HFFc6 (cell line): Measurements from ENCODE around the gene TRIP11. TPM values are rescaled to one million over a fixed set of nuclear protein-coding genes. Genes with fewer than 3 reads are reported as not detected.

Experiments
- DNase-seq: peaks from one replicate; pipeline ENCODE4 v3.0.0-alpha.2; 2018
- H3K27ac Mint-ChIP-seq: 2 replicates; pipeline ENCODE4 v1.8.0; 2020; ENCODE audit warnings: mild to moderate bottlenecking, mixed read lengths
- H3K27me3 Mint-ChIP-seq: 2 replicates; pipeline ENCODE4 v1.8.0; 2021; ENCODE audit warnings: mild to moderate bottlenecking, moderate library complexity, mixed read lengths; ENCODE audit not compliant: insufficient read depth
- H3K36me3 Mint-ChIP-seq: 2 replicates; pipeline ENCODE4 v1.8.0; 2021; ENCODE audit warnings: low read depth, mixed read lengths
- H3K4me1 Mint-ChIP-seq: 2 replicates; pipeline ENCODE4 v1.8.0; 2020; ENCODE audit warnings: low read depth, mixed read lengths
- H3K4me3 Mint-ChIP-seq: 2 replicates; pipeline ENCODE4 v1.8.0; 2020; ENCODE audit warnings: mild to moderate bottlenecking, moderate library complexity, mixed read lengths
- H3K9me3 Mint-ChIP-seq: 2 replicates; pipeline ENCODE4 v1.8.0; 2020; ENCODE audit warnings: mild to moderate bottlenecking, mixed read lengths
- total RNA-seq, 6 experiments: library from RNA; stranded (reverse); fragmentation: NEBNext Ultra II Directional; extraction: Animal tissue kit (Norgen Biotek cat#: 25700); gene quantifications; 2 replicates in 1 of 6; 3 replicates in 5 of 6; pipeline ENCODE4 v1.2.3, GENCODE V29; 2021
- TF ChIP-seq, protein P1 (sequence below): fragments of 200-600 bp; sonication (generic); IDR thresholded peaks from 2 replicates; pipeline ENCODE4 v1.5.0; 2021; ENCODE audit warnings: antibody characterized with exemption, mild to moderate bottlenecking

TRIP11 gene
- total RNA-seq, 6 experiments from 2014 or later, result 54.6 to 62.0 (median 58.9) TPM

DNA sequence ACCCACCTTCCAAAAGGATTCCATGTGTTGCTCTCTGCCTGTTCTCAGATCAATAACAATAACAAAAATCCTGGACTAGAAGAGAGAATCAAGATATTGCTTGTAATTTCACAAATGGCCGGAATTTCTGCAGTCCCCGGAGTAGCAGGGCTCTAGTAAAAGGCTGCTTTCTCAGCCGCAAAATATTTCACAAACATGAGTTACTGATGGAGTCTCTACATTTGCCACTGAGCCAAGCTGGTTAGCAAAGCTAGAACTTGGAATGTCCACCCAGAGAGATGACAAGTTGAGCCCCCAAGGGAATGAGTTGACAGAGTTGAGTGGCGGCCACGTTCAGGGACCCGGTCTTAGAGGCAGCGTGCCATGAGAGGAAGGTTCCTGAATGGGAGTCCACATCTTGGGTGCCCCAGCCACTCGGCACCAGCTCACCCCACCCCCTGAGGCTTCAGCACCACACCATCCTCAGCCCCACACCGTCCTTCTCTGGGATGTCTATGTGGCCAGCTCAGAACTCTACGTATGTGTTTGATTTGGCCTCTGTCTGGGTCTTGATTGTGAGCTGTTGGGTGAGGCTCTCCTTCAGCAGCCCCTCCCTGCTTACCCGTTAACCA, 108.3 kb downstream of the TRIP11 start:
- Mint-ChIP-seq H3K27ac (no peak overlapping the region), H3K36me3 (peaks cover 41% of the 10 kb centered on the region), H3K27me3 (no peaks in the 10 kb centered on the region; the same call in 1 of the 2 replicates), H3K4me1 (peaks cover 33% of the 10 kb centered on the region), H3K4me3 (no peak overlapping the region), H3K9me3 (no peaks in the 10 kb centered on the region)
- TF ChIP-seq, protein P1, sequence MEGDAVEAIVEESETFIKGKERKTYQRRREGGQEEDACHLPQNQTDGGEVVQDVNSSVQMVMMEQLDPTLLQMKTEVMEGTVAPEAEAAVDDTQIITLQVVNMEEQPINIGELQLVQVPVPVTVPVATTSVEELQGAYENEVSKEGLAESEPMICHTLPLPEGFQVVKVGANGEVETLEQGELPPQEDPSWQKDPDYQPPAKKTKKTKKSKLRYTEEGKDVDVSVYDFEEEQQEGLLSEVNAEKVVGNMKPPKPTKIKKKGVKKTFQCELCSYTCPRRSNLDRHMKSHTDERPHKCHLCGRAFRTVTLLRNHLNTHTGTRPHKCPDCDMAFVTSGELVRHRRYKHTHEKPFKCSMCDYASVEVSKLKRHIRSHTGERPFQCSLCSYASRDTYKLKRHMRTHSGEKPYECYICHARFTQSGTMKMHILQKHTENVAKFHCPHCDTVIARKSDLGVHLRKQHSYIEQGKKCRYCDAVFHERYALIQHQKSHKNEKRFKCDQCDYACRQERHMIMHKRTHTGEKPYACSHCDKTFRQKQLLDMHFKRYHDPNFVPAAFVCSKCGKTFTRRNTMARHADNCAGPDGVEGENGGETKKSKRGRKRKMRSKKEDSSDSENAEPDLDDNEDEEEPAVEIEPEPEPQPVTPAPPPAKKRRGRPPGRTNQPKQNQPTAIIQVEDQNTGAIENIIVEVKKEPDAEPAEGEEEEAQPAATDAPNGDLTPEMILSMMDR, result no peak
- no peak for DNase-seq

DNA sequence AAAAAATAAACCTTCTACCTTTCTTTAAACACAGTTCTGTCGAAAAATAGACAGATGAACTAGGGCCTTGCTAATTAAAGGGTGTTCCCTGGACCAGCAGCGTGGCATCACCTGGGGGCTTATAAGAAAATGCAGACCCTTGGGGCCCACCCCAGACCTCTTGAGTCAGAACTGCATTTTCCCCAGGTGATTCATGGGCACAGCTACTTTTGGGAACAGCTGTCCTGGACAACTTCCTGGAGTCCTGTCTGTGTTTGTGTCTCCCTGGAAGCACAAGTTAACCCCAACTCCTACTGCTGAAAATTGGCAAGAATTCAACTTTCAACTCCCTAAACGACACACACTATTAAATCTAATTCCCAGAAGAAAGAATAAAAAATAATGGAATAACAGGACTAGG, 110.2 kb downstream of the TRIP11 start:
- Mint-ChIP-seq H3K4me1 (peaks cover 33% of the 10 kb centered on the region), H3K4me3 (no peak overlapping the region), H3K27me3 (no peaks in the 10 kb centered on the region; the same call in 1 of the 2 replicates), H3K9me3 (no peaks in the 10 kb centered on the region), H3K27ac (peak overlapping the region; percentile 22), H3K36me3 (peaks cover 26% of the 10 kb centered on the region)
- no peak for DNase-seq
- TF ChIP-seq, protein P1, result no peak

DNA sequence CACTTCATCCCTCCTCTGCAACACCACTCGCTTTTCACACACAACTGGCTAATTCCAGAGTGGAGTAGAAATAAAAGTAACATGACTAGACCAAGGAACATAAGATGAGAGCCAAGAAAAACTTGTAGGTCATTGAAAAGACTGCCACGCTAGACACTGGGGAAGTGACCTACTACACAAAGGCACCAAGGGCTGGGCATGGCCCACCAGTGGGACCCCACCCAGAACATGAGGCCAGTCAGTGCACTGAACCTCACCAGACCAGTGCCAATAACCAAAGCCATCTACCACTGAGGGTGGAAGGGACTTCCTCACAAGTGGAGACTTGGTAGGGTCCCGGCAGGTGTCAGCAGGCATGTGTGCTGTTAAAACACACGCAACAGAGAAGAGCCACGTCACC, 112.1 kb downstream of the TRIP11 start:
- TF ChIP-seq, protein P1, result no peak
- Mint-ChIP-seq H3K4me1 (peaks cover 33% of the 10 kb centered on the region), H3K9me3 (no peaks in the 10 kb centered on the region), H3K36me3 (peaks cover 25% of the 10 kb centered on the region), H3K27ac (no peak overlapping the region), H3K4me3 (no peak overlapping the region), H3K27me3 (no peaks in the 10 kb centered on the region; the same call in 1 of the 2 replicates)
- no peak for DNase-seq

DNA sequence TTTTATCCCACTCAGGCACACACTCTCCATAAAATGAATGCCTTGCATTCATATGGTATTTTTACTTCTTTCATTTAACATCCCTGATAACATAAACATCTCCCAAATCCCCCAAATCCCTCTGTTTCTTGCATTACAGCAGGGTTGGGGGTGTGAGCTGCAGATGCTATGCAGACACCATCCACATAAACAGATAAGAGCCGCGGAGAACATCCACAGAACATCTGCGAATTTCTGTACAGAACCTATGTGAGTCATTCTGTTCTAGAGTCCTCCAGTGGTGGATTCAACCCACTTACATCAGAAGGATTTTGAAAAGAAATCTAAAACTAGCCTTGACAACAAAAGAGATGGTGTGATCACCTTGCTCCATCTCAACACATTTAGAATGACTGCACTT, 112.7 kb downstream of the TRIP11 start:
- Mint-ChIP-seq H3K9me3 (no peaks in the 10 kb centered on the region), H3K27ac (no peak overlapping the region), H3K4me1 (peaks cover 33% of the 10 kb centered on the region), H3K4me3 (no peak overlapping the region), H3K36me3 (peaks cover 25% of the 10 kb centered on the region), H3K27me3 (no peaks in the 10 kb centered on the region; the same call in 1 of the 2 replicates)
- TF ChIP-seq, protein P1, result no peak
- no peak for DNase-seq

DNA sequence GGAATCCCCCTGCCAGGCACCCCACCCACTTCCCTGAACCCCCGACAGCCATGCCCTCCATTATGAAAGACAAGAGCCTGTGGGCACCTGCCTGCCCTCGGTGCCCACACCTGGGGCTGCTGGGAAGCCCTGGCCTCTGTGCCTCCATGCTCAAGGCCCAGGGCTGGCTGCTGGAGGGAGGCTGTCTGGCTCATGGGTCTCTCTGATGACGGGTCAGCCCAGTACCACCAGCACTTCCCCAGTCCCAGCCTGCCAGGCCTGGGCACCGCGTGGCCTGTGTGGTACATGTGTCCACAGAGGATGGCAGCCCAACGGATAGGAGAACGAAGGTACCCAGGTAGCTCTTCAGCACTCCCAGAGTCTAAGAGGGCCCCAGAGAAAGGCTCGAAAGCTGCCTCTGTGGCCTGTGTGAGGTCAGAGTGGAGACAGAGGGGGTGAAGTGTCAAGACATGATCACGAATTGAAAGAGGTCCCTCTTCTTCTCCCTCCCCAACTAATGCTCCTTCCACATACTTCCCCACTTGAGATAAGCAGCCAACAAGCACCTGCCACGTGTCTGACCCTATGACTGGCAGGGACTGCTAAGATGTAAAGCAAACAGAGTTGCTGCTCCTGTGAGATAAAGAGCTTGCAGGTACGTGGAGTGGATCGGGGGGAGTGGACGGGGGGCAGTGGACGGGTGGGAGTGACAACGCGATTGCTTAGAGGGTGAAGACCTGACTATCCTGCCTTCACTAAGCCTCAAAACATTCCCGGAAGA, 113.5 kb downstream of the TRIP11 start:
- Mint-ChIP-seq H3K4me3 (no peak overlapping the region), H3K4me1 (peaks cover 32% of the 10 kb centered on the region), H3K27me3 (no peaks in the 10 kb centered on the region; the same call in 1 of the 2 replicates), H3K9me3 (no peaks in the 10 kb centered on the region), H3K27ac (no peak overlapping the region), H3K36me3 (peaks cover 28% of the 10 kb centered on the region)
- DNase-seq, result no peak
- TF ChIP-seq, protein P1, result no peak
